Measurements from ENCODE around the gene CPLX1.

Gene CPLX1

GRCh38 chr4:856225-856901 lies 30.4 kb upstream of the CPLX1 start:
- in situ Hi-C loops (cut with MboI; ENCODE audit: low sequenced_read_pairs), result no loop called here

DNA sequence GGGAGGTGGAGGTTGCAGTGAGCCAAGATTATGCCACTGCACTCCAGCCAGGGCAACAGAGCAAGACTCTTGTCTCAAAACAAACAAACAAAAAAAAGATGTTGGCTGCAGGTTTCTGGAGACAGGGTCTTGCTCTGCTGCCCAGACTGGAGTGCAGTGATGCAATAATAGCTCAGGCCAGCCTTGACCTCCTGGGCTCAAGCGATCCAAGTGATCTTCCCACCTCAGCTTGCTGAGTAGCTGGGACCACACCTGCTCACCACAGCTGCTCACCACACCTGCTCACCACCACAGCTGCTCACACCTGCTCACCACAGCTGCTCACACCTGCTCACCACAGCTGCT lies 29.9 kb upstream of the CPLX1 start:
- in situ Hi-C loops (cut with MboI; ENCODE audit: low sequenced_read_pairs), result no loop called here

DNA sequence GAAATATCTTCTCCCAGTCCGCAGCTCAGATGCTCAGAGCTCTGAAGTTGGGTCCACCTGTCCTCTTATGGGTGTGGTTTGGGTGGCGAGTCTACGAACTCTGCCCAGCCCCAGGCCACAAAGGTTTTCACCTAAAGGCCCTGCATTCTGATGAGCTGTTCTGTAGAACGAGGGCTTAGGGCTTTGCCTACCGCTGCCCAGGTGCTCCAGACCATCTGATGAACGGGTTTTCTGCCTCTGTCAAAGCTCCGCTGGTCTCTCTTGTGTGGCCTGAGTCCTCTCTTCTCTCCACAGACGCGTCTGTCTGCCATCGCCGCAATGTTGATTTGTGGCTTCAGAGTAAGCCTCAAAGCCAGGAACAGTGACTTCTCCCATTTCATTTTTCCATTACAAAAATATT lies 28.4 kb upstream of the CPLX1 start:
- in situ Hi-C loops (cut with MboI; ENCODE audit: low sequenced_read_pairs), result no loop called here

DNA sequence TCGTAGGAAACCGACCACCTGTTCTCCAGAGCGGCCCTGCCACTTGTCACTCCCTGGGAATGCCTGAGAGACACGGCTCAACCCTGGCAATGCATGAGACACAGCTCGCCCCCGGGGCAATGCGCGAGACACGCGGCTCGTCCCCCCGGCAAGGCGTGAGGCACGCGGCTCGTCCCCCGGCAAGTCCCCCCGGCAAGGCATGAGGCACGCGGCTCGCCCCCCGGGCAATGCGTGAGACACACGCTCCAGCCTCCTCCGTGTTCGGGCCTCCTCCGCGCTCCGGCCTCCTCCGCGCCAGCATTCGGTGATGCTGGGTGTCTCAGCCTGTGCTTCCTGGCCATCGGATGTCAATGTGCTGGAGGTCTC lies 27.5 kb upstream of the CPLX1 start:
- in situ Hi-C loops (cut with MboI; ENCODE audit: low sequenced_read_pairs), result no loop called here

DNA sequence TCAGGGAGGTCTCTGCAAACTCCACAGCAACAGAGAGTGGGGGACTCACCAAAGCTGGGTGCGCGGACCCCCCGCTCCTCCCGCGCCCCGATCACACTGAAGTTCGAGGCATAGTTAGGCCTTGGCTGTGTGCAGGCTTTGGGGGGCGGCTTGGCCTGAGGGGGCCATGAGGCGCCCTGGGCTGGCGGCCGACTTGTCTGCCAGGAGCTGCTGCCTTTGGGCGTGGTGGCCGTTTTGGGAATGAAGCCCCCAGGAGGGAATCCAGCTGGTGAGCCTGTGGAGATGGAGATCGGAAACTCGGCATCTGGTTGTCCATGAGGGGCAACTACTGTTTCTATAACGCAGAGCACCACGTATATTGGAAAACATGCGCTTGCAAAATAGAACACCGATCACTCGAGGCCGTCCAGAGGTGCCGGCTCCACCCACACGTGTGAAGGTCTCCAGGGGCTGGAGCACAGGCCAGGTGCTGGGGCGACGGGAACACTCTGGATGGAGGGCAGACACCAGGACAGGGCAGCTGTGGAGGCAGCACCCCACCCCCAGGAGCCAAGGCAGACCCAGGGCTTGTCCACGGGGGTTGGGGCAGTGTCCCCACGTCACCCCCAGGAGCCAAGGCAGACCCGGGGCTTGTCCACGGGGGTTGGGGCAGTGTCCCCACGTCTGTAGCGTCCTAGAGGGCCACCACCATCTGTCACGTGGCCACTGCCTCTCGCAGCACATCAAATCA lies 25.9 kb upstream of the CPLX1 start:
- in situ Hi-C loops (cut with MboI; ENCODE audit: low sequenced_read_pairs), result no loop called here

- in situ Hi-C loops (cut with MboI; ENCODE audit: low sequenced_read_pairs), result no loop called here
Measured at GRCh38 chr4:850323-850945, 24.5 kb upstream of the CPLX1 start.

DNA sequence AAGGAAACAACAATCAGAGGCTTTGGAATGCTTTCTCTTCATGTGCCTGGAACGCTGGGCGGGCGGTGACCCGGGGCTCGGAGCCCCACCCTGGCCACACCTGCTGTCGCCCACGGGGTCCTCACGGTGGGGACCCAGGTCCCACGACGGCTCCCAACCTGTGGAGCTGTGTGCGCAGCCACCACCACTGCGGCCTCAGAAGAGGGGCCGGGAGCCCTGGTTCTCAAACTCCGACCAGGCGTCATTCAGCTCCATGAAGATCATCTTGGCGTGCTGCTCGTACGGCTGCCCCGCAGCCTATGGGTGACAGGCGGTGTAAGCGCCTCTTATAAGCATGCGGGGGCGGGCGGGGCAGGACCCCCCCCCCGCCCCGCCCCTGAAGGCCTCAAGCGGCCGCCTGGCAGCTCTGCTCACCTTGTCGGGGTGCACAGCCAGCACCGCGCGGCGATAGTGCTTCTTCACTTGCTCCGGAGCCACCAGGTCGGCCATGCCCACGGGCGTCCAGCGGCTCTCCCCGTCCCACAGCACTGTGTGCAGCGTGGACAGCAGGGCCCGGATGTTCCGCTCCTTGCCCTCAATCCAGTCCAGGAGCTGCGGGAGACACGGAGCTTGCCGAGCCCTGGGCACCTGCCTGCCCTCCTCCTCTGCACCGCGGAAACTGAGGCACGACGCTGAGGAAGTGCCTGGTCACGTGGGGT lies 23.7 kb upstream of the CPLX1 start:
- in situ Hi-C loops (cut with MboI; ENCODE audit: low sequenced_read_pairs), result no loop called here

DNA sequence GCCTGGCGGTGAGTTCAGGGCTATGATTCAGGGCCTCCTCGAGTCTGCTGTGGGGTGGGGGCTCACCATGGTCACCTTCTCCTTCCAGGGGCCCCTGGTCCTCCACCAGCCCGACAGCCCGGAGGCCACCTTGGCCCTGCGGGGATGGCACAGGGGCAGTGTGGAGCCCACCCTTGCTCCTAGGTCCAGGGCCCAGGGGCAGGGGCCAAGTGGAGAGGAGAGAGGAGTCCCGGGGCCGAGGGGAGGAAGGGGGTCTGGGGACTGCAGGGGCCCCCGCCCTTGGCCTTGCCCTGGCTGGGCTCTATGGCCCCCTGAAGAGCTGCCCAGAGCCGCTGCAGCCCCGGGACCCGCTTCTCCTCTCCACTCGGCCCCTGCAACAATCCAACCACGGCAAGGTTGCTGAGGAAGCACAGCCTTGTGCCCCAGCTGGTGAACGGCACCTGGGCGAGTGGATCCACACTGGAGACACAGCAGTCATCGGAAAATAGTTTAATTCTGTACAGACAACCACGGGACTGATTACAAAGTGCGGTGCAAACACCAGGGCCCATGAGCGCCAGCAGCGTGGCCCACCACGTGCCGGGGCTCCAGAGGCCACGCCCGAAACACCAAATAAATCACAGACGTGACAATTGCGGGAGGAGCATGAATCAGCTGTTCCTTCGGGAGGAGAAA lies 23.0 kb upstream of the CPLX1 start:
- in situ Hi-C loops (cut with MboI; ENCODE audit: low sequenced_read_pairs), result no loop called here

GRCh38 chr4:848307-848691 lies 22.4 kb upstream of the CPLX1 start:
- in situ Hi-C loops (cut with MboI; ENCODE audit: low sequenced_read_pairs), result no loop called here

- in situ Hi-C loops (cut with MboI; ENCODE audit: low sequenced_read_pairs), result no loop called here
Measured at GRCh38 chr4:845836-846251, 19.9 kb upstream of the CPLX1 start.

DNA sequence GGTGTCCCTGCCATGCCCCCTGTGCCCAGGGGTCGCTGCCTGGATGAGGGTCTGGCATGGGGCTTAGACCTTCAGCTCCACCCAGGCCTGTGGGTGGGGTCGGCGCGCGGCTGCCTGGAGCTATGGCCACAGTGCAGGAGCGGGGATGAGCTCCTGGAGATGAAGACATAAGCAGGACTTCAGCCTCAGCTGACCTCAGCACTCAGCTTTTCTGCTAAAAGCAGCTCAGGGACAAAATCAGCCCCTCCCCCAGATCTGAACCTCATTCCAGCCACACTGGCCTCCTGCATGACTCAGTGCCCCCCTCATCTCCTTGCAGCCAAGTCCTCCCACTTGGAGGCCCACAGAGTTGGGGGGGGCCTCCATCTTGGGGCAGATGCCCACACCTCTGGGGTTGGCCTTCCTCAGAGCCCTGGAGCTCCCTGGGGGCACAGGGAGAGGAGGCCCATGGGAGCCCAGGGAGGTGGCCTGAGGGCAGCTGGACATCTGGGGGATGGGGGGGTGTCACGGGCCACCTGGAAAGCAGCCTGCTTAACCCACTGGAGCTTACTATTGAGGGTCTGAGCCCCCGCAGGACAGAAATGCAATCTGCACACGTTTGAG lies 19.4 kb upstream of the CPLX1 start:
- in situ Hi-C loops (cut with MboI; ENCODE audit: low sequenced_read_pairs), result no loop called here

DNA sequence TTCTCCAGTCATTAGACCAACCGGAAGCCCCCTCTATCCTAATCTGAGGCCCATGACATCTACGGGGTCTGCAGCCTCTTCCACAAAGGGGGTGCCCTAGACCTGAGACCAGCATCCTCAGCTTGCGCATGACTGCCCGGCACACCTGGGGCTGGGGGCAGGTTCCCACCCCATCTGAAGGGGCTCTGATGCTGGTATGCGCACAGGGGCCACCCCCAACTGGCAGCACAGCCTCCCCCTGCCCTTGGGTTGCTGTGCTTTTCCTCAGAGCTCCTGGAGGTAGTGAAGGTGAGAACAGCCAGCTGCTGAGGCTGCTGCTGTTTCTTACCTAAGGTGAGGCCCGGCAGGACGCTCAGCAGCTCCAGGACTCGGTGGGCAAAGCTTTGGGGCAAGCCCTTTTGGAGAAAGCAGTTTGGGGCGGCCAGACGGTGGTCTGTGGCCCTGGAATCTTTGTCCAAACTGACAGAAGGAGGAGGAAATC lies 18.9 kb upstream of the CPLX1 start:
- in situ Hi-C loops (cut with MboI; ENCODE audit: low sequenced_read_pairs), result no loop called here

- in situ Hi-C loops (cut with MboI; ENCODE audit: low sequenced_read_pairs), result no loop called here
Measured at GRCh38 chr4:839675-840443, 13.9 kb upstream of the CPLX1 start.

DNA sequence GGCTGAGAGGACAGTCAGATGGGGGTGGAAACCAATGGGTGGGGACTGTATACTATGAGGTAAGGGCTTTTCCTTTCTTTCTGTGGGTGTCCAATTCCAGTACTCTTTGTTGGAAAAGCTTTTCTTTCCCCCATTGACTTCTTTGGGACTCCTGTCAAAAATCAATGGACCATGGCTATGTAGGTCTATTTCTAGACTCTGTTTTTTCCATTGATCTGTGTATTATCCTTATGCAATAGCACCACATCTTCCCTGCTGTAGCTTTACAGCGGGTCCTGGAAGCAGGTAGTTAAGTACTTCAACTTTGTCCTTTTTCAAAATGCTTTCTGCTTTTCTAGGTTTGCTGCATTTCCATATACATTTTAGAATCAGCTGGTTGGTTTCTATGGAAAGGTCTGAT lies 11.8 kb upstream of the CPLX1 start:
- in situ Hi-C loops (cut with MboI; ENCODE audit: low sequenced_read_pairs), result no loop called here

DNA sequence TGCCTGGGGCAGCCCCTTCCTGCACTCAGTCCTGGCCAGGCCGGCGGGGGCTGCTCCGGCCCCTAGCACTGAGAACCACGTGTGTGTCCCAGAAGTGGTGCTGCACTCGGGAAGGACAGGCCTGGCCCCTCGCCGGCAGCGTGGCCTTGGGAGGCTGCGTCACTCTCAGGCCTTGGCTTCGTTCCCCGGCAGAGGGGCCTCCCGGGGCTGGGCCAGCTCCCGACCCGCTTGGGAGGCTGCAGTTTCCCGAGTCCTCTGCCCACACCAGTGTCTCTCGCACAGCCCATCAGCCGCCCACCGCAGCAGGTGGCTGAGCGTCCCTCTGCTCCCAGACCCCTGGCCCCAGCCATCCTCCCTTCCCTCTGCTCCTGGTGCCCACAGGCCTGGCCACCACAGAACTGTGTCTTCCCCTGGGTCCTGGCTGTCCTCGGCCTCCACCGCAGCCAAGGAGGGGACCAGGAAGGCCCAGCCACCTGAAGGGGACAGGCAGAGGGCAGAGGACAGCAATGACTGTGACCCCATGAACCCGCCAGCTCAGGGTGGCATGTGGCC lies 10.9 kb upstream of the CPLX1 start:
- in situ Hi-C loops (cut with MboI; ENCODE audit: low sequenced_read_pairs), result no loop called here

DNA sequence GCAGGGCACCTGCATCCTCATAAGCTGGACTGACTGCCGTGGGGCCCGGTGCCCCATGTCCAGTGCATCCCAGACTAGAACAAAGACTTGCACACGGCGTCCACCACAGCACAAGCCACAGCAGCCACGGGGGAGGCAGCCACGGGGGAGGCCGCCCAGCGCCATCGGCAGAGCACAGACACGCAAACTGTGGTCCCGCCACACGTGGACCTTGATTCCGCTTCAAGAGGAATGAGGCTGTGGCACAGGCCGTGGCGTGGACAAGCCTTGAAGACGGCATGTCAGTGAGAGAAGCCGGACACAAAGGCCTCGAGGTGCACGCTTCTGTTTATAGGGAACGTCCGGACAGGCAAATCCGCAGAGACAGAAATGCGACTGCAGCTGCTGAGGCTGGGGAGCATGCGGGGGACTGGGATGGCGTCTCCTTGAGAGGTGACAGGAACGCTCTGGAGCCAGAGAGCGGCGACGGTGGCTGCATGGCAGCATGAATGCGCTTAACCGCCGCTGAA lies 10.1 kb upstream of the CPLX1 start:
- in situ Hi-C loops (cut with MboI; ENCODE audit: low sequenced_read_pairs), result no loop called here

- in situ Hi-C loops (cut with MboI; ENCODE audit: low sequenced_read_pairs), result no loop called here
Measured at GRCh38 chr4:835148-836002, 9.4 kb upstream of the CPLX1 start.

- in situ Hi-C loops (cut with MboI; ENCODE audit: low sequenced_read_pairs), result no loop called here
Measured at GRCh38 chr4:834368-835147, 8.6 kb upstream of the CPLX1 start.
